GM23338 (cell line): ENCODE measurements around the gene DOCK4. TPM values are rescaled to one million over a fixed set of nuclear protein-coding genes. Genes with fewer than 3 reads are reported as not detected.

Source experiments
- ATAC-seq: fragments of 200-7000 bp; cut with Tn5 transposase; 3 replicates; pipeline ENCODE4 v1.9.1; 2020
- DNase-seq: peaks from one replicate; pipeline ENCODE4 v3.0.0-alpha.2; 2015; ENCODE audit warnings: low spot score
- H2AFZ ChIP-seq: fragments of 200-600 bp; sonication (generic); 2 replicates; pipeline ENCODE4 v1.8.0; 2016; ENCODE audit warnings: antibody characterized with exemption, mild to moderate bottlenecking, moderate library complexity
- H3F3A ChIP-seq: fragments of 200-600 bp; sonication (generic); replicated peaks from 2 replicates; pipeline ENCODE4 v1.8.0; 2017; ENCODE audit warnings: antibody characterized with exemption, mixed run types, low read depth
- H3K27ac ChIP-seq: fragments of 200-600 bp; sonication (generic); 2 replicates; pipeline ENCODE4 v1.6.1; 2016; ENCODE audit warnings: low read depth
- H3K27me3 ChIP-seq: fragments of 200-600 bp; sonication (generic); 2 replicates; pipeline ENCODE4 v1.8.0; 2016; ENCODE audit warnings: mild to moderate bottlenecking, mixed run types, moderate library complexity; ENCODE audit not compliant: insufficient read depth
- H3K36me3 ChIP-seq: fragments of 200-600 bp; sonication (generic); 2 replicates; pipeline ENCODE4 v1.8.0; 2016; ENCODE audit warnings: mild to moderate bottlenecking; ENCODE audit not compliant: insufficient read depth
- H3K4me1 ChIP-seq: fragments of 200-600 bp; sonication (generic); 2 replicates; pipeline ENCODE4 v1.8.0; 2016; ENCODE audit warnings: mild to moderate bottlenecking, moderate library complexity; ENCODE audit not compliant: insufficient read depth
- H3K4me2 ChIP-seq: fragments of 200-600 bp; sonication (generic); 2 replicates; pipeline ENCODE4 v1.7.1; 2017; ENCODE audit warnings: mixed run types
- H3K4me3 ChIP-seq: fragments of 200-600 bp; sonication (generic); 2 replicates; pipeline ENCODE4 v1.6.1; 2016; ENCODE audit warnings: mixed run types
- H3K79me2 ChIP-seq: fragments of 200-600 bp; sonication (generic); replicated peaks from 2 replicates; pipeline ENCODE4 v1.8.0; 2017; ENCODE audit warnings: mild to moderate bottlenecking; ENCODE audit not compliant: insufficient read depth
- H3K9me2 ChIP-seq: fragments of 200-600 bp; sonication (generic); 2 replicates; pipeline ENCODE4 v1.8.0; 2017; ENCODE audit not compliant: insufficient read depth
- H4K20me1 ChIP-seq: fragments of 200-600 bp; sonication (generic); replicated peaks from 2 replicates; pipeline ENCODE4 v1.8.0; 2017; ENCODE audit warnings: mild to moderate bottlenecking; ENCODE audit not compliant: insufficient read depth
- H3K27ac Mint-ChIP-seq: 2 replicates; pipeline ENCODE4 v1.8.0; 2020; ENCODE audit warnings: inconsistent platforms, mild to moderate bottlenecking, moderate library complexity, mixed read lengths
- H3K27me3 Mint-ChIP-seq: 3 replicates; pipeline ENCODE4 v1.8.0; 2022; ENCODE audit warnings: low read depth, mild to moderate bottlenecking, moderate library complexity, mixed read lengths, inconsistent platforms; ENCODE audit not compliant: insufficient read depth, poor library complexity
- H3K36me3 Mint-ChIP-seq: 3 replicates; pipeline ENCODE4 v1.8.0; 2021; ENCODE audit warnings: low read depth, mild to moderate bottlenecking, inconsistent platforms, moderate library complexity, mixed read lengths
- H3K4me1 Mint-ChIP-seq: 3 replicates; pipeline ENCODE4 v1.8.0; 2020; ENCODE audit warnings: mild to moderate bottlenecking, inconsistent platforms, mixed read lengths
- H3K4me3 Mint-ChIP-seq: 3 replicates; pipeline ENCODE4 v1.8.0; 2021; ENCODE audit warnings: moderate library complexity, mild to moderate bottlenecking, inconsistent platforms, mixed read lengths
- H3K9me3 Mint-ChIP-seq: 3 replicates; pipeline ENCODE4 v1.8.0; 2020; ENCODE audit warnings: moderate library complexity, mild to moderate bottlenecking, inconsistent platforms, mixed read lengths
- CREB1 ChIP-seq: fragments of 250-450 bp; sonication (Bioruptor Pico); IDR thresholded peaks from 2 replicates; pipeline ENCODE4 v1.5.0; 2020; ENCODE audit warnings: low read depth, mild to moderate bottlenecking, moderate library complexity
- EZH2 ChIP-seq: fragments of 200-600 bp; sonication (generic); IDR thresholded peaks from one replicate; pipeline ENCODE4 v1.8.0; 2017; ENCODE audit warnings: antibody characterized with exemption, mild to moderate bottlenecking, low read depth; ENCODE audit not compliant: unreplicated experiment
- EZH2phosphoT487 ChIP-seq: fragments of 200-600 bp; sonication (generic); IDR thresholded peaks from one replicate; pipeline ENCODE4 v1.8.1; 2018; ENCODE audit warnings: antibody characterized with exemption; ENCODE audit not compliant: unreplicated experiment
- JUNB ChIP-seq: IDR thresholded peaks from one replicate; pipeline ENCODE4 v1.6.1; 2016; ENCODE audit warnings: antibody characterized with exemption; ENCODE audit not compliant: unreplicated experiment
- NANOG ChIP-seq: IDR thresholded peaks from 2 replicates; pipeline ENCODE4 v1.6.1; 2016; ENCODE audit warnings: antibody characterized with exemption, borderline replicate concordance
- POLR2AphosphoS5 ChIP-seq: IDR thresholded peaks from 2 replicates; pipeline ENCODE4 v1.6.1; 2016; ENCODE audit warnings: antibody characterized with exemption, low read depth
- STAT1 ChIP-seq: IDR thresholded peaks from one replicate; pipeline ENCODE4 v1.6.1; 2016; ENCODE audit warnings: antibody characterized with exemption; ENCODE audit not compliant: unreplicated experiment
- ZNF114 ChIP-seq: fragments of 250-450 bp; sonication (Bioruptor Pico); IDR thresholded peaks from 2 replicates; pipeline ENCODE4 v1.5.0; 2020; ENCODE audit warnings: mild to moderate bottlenecking, moderate library complexity
- ZNF331 ChIP-seq: fragments of 250-450 bp; sonication (Bioruptor Pico); IDR thresholded peaks from 2 replicates; pipeline ENCODE4 v1.5.0; 2020; ENCODE audit warnings: low read depth, mild to moderate bottlenecking, moderate library complexity
- polyA plus RNA-seq: library from polyadenylated mRNA; unstranded; fragments of >200 nt; fragmentation: Nextera tagmentation; extraction: Ambion mirVana; gene quantifications from 2 replicates; pipeline ENCODE4 v1.2.1, GENCODE V29; 2016
- total RNA-seq: library from RNA; depleted of rRNA; stranded (reverse); fragments of >200 nt; shearing (Covaris generic); gene quantifications from 2 replicates; pipeline ENCODE4 v1.2.3, GENCODE V29; 2014
- TF ChIP-seq, protein P1 (sequence below), 2 experiments: fragments of 200-600 bp in 1 of 2; sonication (generic) in 1 of 2; conservative IDR thresholded peaks; 2 replicates each; pipeline versions ENCODE4 v1.5.1 to v1.6.1; 2016 to 2017; ENCODE audit warnings: antibody characterized with exemption in 2 of 2, low read depth in 2 of 2, mild to moderate bottlenecking in 2 of 2, moderate library complexity in 1 of 2
- TF ChIP-seq, protein P2 (sequence below): IDR thresholded peaks from one replicate; pipeline ENCODE4 v1.6.1; 2018; ENCODE audit warnings: antibody characterized with exemption; ENCODE audit not compliant: unreplicated experiment
- TF ChIP-seq, protein P3 (sequence below): IDR thresholded peaks from 2 replicates; pipeline ENCODE4 v1.6.1; 2016; ENCODE audit warnings: antibody characterized with exemption

Gene DOCK4
- total and polyA plus RNA-seq, 2 experiments from 2014 or later: 6.3 to 33.8 TPM

DNA sequence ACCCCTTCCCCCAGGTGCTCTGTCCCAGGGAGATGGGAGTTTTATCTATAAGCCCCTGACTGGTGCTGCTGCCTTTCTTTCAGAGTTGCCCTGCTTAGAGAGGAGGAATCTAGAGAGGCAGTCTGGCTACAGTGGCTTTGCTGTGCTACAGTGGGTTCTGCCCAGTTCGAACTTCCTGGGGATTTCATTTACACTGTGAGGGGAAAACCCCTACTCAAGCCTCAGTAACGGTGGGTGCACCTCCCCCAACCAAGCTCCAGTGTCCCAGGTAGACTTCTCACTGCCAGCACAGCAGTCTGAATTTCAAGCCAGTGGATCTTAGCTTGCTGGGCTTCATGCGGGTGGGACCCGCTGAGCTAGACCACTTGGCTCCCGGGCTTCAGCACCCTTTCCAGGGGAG, 500.4 kb downstream of the DOCK4 start:
- no peak overlapping the region for H3K27ac ChIP-seq
- ATAC-seq: no peak
- H4K20me1 ChIP-seq: no peaks in the 10 kb centered on the region
- no peaks in the 10 kb centered on the region for H3K36me3 ChIP-seq
- H3K4me3 ChIP-seq: no peak overlapping the region
- no peak overlapping the region for H3K27ac Mint-ChIP-seq
- TF ChIP-seq NANOG: no peak
- TF ChIP-seq, protein P1, sequence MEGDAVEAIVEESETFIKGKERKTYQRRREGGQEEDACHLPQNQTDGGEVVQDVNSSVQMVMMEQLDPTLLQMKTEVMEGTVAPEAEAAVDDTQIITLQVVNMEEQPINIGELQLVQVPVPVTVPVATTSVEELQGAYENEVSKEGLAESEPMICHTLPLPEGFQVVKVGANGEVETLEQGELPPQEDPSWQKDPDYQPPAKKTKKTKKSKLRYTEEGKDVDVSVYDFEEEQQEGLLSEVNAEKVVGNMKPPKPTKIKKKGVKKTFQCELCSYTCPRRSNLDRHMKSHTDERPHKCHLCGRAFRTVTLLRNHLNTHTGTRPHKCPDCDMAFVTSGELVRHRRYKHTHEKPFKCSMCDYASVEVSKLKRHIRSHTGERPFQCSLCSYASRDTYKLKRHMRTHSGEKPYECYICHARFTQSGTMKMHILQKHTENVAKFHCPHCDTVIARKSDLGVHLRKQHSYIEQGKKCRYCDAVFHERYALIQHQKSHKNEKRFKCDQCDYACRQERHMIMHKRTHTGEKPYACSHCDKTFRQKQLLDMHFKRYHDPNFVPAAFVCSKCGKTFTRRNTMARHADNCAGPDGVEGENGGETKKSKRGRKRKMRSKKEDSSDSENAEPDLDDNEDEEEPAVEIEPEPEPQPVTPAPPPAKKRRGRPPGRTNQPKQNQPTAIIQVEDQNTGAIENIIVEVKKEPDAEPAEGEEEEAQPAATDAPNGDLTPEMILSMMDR (conservative IDR thresholded peaks at IDR 0.05; ENCODE audit: low read depth in 2 of 2): no peak
- no peak for TF ChIP-seq ZNF114
- TF ChIP-seq, protein P2, sequence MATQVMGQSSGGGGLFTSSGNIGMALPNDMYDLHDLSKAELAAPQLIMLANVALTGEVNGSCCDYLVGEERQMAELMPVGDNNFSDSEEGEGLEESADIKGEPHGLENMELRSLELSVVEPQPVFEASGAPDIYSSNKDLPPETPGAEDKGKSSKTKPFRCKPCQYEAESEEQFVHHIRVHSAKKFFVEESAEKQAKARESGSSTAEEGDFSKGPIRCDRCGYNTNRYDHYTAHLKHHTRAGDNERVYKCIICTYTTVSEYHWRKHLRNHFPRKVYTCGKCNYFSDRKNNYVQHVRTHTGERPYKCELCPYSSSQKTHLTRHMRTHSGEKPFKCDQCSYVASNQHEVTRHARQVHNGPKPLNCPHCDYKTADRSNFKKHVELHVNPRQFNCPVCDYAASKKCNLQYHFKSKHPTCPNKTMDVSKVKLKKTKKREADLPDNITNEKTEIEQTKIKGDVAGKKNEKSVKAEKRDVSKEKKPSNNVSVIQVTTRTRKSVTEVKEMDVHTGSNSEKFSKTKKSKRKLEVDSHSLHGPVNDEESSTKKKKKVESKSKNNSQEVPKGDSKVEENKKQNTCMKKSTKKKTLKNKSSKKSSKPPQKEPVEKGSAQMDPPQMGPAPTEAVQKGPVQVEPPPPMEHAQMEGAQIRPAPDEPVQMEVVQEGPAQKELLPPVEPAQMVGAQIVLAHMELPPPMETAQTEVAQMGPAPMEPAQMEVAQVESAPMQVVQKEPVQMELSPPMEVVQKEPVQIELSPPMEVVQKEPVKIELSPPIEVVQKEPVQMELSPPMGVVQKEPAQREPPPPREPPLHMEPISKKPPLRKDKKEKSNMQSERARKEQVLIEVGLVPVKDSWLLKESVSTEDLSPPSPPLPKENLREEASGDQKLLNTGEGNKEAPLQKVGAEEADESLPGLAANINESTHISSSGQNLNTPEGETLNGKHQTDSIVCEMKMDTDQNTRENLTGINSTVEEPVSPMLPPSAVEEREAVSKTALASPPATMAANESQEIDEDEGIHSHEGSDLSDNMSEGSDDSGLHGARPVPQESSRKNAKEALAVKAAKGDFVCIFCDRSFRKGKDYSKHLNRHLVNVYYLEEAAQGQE: no peak
- TF ChIP-seq JUNB: no peak
- TF ChIP-seq EZH2phosphoT487: no peak
- TF ChIP-seq, protein P3, sequence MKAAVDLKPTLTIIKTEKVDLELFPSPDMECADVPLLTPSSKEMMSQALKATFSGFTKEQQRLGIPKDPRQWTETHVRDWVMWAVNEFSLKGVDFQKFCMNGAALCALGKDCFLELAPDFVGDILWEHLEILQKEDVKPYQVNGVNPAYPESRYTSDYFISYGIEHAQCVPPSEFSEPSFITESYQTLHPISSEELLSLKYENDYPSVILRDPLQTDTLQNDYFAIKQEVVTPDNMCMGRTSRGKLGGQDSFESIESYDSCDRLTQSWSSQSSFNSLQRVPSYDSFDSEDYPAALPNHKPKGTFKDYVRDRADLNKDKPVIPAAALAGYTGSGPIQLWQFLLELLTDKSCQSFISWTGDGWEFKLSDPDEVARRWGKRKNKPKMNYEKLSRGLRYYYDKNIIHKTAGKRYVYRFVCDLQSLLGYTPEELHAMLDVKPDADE: no peak
- TF ChIP-seq ZNF331 (CRISPR knock-in tag): no peak
- no peak for TF ChIP-seq EZH2
- no peak for TF ChIP-seq STAT1
- TF ChIP-seq CREB1 (CRISPR knock-in tag): no peak
- no peak for TF ChIP-seq POLR2AphosphoS5
- no peaks in the 10 kb centered on the region for H3K27me3 ChIP-seq
- peaks cover 4% of the 10 kb centered on the region for H3K9me2 ChIP-seq
- no peaks in the 10 kb centered on the region for H3K4me1 ChIP-seq
- no peaks in the 10 kb centered on the region for H3K4me1 Mint-ChIP-seq
- H3K79me2 ChIP-seq: no peaks in the 10 kb centered on the region
- H3K4me2 ChIP-seq: no peak overlapping the region
- no peaks in the 10 kb centered on the region for H3F3A ChIP-seq
- peaks cover 7% of the 10 kb centered on the region; the same call in 1 of the 3 replicates for H3K36me3 Mint-ChIP-seq
- H2AFZ ChIP-seq: no peak overlapping the region
- H3K27me3 Mint-ChIP-seq: no peaks in the 10 kb centered on the region
- peaks cover 20% of the 10 kb centered on the region for H3K9me3 Mint-ChIP-seq
- no peak overlapping the region for H3K4me3 Mint-ChIP-seq
- DNase-seq: no peak
